GM18909 (cell line): ENCODE results near the gene NBPF11.
"Not testable (repeated sequence)": the region's sequence is repeated elsewhere in the genome, so short reads cannot be mapped to it uniquely, and the experiment has no call there.

Experiments
- ATAC-seq: cut with Tn5 transposase; IDR thresholded peaks from one replicate; pipeline ENCODE4 v1.9.1; 2021; ENCODE audit warnings: mild to moderate bottlenecking; ENCODE audit not compliant: unreplicated experiment, poor library complexity

NBPF11 gene

DNA sequence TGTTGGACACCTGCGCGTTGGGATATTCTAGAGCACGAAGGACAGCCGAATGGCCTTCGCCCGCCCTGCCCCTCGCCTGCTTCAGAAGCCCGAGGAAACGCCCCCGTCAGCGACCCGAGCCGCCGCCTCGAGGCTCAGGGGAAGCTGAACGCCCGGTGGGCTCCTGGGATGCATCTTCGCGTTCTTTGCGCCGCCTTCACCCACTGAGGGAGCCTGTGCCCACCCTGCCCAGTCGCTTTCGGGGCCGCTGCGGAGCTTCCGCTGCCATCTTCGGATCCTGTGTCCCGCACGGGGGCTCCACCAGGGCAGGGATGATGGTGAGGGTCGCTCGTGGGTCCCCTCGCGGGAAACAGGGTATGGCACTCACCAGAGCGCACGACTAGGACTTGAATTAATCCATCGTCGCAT lies 91.8 kb downstream of the NBPF11 start:
- ATAC-seq: not testable (repeated sequence)

- not testable (repeated sequence) for ATAC-seq
Measured at GRCh38 chr1:148057384-148057783, 94.7 kb downstream of the NBPF11 start.
